Germinal center (tissue), 1 donor: ENCODE measurements around the gene IL1A.
A peak's percentile ranks its signal among the peaks of the same experiment; 100 is the strongest.

Experiments
- DNase-seq: peaks from one replicate; pipeline ENCODE4 v3.0.0; 2012; ENCODE audit warnings: mixed read lengths, low spot score

The IL1A gene

DNA sequence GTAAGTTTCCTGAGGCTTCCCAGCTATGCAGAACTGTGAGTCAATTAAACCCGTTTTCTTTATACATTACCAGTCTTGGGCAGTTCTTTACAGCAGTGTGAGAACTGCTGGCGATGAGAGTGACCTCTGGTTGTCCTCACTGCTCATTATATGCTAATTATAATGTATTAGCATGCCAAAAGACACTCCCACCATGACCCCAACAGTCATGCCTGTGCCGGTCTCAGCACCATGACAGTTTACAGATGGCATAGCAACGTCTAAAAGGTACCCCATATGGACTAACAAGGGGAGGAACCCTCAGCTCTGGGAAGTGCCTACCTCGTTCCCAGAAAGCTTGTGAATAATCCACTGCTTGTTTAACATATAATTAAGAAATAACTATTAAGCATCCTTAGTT is 8.1 kb upstream of the IL1A start:
- no peak for DNase-seq

DNA sequence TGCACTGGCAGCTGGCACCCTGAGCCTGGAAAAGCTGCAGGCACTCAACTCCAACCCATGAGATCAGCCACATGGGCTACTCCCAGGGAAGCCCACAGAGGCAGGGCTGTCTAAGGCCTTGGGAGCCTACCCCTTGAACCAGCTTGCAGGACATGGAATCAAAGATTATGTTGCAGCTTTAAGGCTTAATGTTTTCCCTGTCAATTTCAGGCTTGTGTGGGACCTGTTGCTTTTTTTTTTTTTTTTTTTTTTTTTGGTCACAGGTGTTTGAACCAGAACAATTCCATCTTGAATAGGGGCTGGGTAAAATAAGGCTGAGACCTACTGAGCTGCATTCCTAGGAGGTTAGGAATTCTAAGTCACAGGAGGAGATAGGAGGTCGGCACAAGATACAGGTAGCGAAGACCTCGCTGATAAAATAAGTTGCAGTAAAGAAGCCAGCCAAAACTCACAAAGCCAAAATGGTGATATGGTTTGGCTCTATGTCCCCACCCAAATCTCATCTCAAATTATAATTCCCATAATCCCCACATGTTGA is 7.5 kb upstream of the IL1A start:
- DNase-seq = no peak

- DNase-seq = no peak
These were observed 6.7 kb upstream of the IL1A start for GRCh38 chr2:112791019-112791418.

GRCh38 chr2:112790305-112790704 is 6.0 kb upstream of the IL1A start:
- DNase-seq = no peak

DNA sequence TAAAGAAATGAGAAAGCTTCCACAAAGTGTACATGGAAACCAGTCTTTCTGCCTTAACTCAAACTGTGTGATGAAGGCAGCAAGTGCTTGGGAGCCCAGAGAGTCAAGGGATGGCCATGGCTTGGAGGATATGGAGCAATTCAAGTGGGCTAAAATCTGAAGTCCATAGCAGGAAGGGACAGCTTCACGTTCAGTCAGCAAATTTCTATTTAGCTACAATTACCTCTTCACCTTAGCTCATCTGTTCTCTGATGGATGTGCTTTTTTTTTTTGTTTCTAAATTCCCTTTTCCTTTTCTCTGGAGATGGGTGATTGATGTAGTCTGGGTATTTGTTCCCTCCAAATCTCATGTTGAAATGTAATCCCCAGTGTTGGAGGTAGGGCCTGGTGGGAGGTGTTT is 4.9 kb upstream of the IL1A start:
- no peak for DNase-seq

DNA sequence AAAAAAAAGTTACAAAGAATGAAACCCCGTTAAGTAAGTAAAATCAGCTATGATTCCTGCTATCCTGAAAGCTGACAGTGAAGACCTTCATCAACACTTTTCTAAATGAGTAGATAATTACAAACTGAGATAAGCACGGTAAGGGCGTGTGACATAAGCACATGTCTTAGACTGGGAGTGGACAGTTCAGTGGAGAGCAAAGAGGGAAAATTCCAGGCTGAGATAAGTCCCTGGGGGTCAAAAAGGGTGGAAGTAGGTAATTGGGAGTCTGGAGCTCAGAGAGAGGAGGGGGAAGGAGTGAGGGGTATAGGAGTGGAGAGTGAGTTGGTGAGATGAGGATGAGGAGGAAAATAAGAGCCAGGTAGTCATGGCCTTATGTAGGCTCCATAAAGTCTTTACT is 4.4 kb upstream of the IL1A start:
- DNase-seq = no peak

- no peak for DNase-seq
These were observed 3.6 kb upstream of the IL1A start for GRCh38 chr2:112787729-112788393.

DNA sequence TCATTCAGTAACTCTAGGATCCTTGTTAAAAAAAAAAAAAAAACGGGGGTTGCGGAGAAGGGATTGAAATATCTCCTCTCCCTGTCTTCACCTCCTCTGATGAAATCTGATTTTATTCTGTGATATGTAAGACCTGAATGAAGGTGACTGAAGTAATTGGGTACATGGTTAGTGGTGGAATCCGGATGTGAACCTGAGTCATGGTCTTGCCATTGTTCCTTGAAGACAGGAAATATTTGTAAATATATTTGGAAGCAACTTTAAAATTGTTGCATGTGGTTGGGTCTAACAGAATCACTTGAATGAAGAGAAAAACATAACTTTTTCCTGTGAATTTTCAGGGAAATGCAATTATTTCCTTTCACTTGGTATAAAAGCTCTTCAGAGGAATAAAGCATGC is 3.0 kb upstream of the IL1A start:
- no peak for DNase-seq

DNA sequence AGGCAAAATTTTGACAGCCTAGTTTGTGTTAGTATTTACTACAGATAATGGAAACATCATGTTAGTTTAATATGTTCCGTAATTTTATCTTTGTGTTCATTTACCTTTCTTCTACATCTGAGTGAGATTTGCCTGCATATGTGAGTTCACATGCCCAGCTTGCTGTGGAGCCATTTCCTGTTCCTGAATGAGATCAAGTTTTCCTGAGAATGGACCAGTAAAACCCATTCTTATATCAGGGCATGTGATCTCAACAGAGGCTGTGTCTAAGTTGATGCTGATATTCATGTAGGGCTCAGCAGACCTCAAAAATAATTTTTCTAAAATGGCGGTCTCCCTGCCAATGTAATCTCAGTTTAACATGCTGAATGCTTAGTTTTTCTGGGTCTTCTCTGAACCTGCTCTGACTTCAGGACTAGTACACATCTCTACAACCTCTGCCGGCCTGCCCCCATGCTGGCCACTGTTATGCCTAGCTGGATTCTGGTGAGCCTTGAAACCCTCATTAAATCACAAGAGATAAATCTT is 1.0 kb downstream of the IL1A start:
- no peak for DNase-seq

DNA sequence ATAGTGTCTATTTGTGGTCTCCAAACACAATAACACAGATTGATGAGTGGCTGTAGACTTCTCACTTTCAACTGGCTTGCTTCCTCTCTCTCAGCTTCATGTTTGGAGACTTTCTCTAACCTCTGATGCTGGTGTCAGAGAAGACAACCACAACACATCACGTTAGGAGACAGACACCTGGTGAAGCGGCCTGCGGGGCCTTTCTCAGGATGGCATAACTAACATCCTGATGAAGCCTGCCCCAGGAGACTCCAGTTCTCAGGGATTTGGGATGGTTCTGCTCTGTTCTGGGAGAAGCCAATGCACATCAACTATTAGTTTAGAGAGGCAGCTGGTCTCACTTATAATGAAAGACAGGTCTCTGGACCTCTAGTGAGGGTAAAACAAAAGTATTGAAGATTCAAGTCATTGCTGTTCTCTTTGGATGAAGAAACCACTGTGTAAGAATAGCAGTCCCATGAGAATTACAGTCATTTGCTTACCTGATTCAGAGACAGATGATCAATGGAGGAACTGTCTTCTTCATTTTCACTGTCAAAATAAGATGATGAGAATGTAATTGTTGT is 2.0 kb downstream of the IL1A start:
- DNase-seq = peak; percentile 30

- DNase-seq = no peak
These were observed 4.7 kb downstream of the IL1A start for GRCh38 chr2:112779598-112779997.

DNA sequence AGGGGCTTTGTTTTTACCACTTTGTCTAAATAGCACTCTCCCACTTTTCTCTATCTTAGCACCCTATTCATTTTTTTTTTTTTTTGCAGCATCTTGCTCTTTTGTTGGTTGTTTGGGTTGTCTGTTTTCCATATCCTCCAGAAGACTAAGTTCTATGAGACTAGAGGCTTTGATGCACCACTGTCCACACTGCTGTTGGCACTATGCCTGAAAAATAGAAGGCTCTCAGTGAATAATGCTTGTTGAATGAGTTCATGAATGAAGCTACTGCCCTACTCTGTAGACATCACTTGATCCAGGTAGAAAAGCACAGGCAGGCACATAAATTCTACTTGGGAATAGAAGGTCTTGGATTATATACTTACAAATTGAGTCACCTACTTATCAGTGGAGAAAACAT is 7.3 kb downstream of the IL1A start:
- no peak for DNase-seq

DNA sequence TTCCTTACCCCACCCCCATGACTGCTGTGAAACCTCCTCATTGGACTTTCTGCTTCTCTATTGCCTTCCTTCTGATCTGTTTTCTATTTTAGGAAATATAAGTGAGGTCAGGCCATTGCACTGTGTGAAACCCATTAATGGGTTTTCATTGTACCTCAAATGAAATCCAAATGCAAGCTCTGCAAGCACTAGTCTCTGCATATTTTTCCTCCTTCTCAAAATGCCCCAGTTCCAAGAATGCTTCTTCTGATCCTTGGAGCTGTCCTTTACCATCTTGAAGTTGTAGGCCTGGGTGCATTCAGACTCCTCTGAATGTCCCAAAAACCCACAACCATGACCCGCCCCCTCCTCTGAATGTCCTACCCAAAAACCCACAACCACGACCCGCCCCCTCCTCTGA is 8.2 kb downstream of the IL1A start:
- DNase-seq = no peak

DNA sequence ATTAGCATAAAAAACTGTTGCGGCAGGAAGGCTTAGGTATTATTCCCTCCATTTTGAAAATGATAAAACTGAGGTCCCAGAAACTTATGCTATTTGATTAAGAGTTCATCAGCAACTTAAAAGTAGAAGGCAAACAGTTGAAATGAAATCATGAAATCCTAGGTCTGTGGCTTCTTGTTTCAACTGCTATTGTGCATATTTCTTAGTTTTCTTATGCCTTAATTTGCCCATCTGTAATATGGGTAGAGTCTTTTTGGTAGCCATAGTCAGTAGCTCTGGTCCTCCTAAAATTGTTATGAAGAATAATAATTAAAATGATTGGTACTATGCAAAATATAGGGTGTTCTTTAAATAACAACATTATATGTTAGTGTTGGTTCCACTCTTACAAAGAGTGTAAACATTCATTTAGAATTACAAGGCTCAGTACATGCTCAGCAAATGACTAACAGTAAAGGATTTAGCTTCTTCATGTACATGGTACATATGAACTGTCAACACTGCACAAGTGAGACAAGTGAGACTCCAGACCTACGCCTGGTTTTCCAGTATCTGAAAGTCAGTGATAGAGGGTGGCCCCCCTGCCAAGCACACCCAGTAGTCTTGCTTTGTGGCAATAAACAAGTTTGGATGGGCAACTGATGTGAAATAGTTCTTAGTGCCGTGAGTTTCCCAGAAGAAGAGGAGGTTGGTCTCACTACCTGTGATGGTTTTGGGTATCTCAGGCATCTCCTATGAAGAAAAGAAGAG is 9.6 kb downstream of the IL1A start:
- DNase-seq = no peak

- no peak for DNase-seq
These were observed 10.7 kb downstream of the IL1A start for GRCh38 chr2:112773556-112773955.

- no peak for DNase-seq
These were observed 11.3 kb downstream of the IL1A start for GRCh38 chr2:112772911-112773475.

- DNase-seq = no peak
These were observed 12.0 kb downstream of the IL1A start for GRCh38 chr2:112772322-112772721.

- no peak for DNase-seq
These were observed 15.9 kb downstream of the IL1A start for GRCh38 chr2:112768432-112768831.

DNA sequence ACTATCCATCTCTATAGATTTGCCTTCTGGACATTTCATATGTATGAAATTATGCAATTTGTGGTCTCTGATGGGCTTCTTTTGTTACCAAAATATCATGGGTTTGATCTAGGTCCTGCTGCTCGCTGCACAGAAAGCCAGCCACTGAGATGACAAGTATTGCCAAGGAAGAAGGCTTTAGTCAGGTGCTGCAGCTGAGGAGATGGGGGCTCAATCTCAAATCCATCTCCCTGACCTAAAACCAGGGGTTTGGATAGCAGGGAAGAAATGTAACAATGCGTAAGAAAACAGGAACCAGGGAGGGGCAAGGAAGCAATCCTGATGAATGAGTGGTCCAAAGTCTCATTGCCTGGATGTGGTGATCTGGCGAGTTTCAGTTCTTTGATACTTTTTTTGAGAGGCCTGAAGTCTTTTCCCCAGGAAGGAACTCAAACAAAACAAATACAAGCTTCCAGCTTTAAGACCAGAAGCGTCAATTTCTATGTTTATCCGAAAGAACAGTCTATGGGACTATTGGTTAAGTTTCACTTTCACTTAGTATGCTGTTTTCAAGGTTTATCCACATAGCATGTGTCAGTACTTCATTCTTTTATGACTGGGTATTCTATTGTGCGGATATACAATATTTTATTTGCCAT is 16.5 kb downstream of the IL1A start:
- DNase-seq = no peak

- no peak for DNase-seq
These were observed 19.0 kb downstream of the IL1A start for GRCh38 chr2:112765251-112765650.

DNA sequence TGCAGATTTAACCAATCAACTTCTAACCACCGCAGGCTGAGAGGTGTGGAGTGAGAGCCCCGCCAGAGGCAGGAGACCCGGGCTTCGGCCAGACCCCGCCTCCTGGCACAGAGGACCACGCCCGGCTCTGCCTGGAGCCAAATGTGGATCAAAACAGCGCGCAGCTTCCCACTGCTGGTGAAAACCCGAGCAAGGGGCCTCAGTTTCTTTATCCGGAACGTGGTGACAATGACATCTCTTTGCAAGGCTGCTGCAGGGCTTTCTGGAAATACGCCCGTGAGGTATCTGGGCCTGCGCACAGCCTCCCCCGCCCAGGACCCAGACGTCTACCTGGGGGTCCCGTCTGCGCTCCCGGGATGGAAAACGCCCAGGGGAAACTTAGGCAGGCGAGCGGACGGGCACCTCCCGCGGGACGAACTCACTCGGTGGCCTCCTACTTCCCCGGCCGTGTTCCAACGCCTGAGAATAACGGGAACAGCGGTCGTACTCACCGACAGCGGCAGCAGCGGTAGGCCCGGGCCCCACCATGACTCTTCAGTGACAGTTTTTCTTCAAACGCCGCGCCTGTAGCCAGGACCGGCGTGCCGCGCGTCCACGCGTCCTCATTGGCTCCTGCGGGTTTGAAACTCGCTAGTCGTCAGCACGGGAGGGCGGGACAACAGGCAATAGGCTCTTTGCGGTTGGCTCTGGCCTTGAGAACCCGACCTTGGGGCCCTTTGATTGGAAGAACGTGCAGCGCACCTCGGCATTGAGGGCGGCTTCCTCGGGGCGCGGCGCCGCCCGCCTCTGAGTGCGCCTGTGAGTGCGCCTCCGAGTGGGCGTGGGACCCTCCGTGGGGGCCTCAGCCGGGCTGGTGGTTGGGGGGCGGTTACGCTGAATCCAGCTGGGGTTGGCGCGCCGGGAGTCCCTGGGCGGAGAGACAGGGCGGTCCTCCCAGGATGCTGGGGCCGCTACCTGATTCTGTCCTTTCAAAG is 19.9 kb downstream of the IL1A start, which contains the start of gene CKAP2L:
Gene CKAP2L (minus strand): TSS at position 539 of the 974 bp plus-strand sequence. CDS start 11 bp downstream, at position 528.
- peak; percentile 99 for DNase-seq
